Measurements from ENCODE around the gene MYH13.

MYH13 gene

DNA sequence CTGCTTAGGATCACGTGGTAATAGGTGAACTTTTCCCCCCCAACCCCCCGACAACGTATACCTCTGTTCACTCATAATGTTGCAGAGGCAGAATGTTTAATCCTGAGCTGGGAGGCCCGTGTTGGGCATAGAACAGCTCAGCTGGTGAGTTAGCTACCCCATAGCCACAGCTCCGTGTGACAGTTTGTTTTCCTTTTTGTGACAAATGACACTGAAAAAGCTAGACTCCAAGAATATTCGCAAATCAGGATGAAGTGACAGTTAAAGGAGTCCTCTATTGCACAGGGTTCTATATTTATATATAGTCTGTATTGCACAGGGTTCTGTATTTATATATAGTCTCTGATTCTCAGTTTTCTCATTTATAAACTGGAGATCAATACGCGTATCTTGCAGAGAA lies 33.8 kb downstream of the MYH13 start:
- DNase-seq, result no peak

DNA sequence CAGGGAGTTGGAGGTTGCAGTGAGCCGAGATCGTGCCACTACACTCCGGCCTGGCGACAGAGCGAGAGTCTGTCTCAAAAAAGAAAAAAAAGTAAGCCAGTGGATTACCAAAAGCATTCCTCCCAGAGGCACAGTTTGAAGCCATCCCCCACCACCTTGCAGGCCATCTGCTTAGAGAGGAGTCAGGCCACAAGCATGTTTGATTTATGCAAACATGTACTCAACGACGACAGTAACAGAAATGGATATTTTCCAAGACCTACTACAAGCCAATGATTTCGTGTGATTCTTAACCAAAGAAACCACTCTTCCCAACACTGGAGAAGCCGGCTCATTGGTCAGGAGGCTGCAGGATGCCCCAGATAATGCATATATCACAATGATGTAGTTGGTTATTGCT lies 34.8 kb downstream of the MYH13 start:
- DNase-seq, result no peak

DNA sequence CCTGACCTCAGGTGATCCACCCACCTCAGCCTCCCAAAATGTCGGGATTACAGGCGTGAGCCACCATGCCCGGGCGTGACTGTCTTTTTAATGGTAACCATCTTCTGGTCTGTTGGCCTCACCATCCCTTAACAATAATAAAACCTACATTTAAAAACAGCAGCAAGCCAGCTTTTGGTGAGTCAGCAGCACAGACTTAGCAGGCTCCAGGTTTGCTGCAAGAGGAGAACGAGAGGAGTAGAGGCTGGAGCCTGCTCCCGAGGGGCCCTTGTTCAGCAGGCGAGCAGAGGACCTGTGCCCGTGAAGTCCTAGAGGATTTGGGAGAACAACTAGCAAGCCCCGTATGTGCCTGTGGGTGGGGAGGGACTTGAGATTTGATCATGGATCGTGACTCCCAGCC lies 35.7 kb downstream of the MYH13 start:
- DNase-seq, result no peak

DNA sequence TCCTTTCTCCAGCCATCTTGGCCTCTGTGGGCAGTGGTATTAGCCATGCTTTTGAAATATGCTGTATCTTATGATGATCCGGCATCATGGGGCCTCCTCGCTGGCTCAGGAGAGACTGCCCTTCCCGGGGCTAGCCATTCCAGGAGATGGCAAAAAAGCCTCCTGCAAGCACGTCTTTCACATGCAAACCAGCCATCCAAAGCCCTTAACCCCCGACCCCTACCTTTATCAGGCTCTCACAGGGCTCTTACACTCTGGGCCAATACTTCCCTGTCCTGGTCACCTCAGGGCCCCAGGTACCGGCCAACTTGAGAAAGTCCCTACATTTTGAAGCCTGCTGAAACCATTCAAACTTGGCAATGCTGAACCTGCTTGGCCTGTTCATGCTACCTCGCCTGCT lies 36.4 kb downstream of the MYH13 start:
- no peak for DNase-seq

DNA sequence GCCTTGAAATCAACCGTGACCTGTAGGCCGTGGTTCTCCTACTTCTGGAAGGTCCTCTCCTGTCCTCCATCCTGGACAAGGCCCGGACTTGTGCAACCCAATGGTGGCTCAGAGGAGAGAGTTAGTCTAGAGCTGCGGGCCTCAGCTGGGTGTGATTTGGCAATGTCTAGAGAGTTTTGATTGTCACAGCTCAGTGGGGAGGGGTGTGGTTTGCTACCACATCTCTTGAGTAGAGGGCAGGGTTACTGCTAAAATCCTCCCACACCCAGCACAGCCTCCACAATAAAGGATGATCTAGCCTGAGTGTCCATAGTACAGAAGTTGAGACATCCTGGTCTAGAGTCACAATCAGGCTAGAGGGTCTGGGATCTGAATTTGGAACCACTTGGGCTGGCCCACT lies 40.3 kb downstream of the MYH13 start:
- no peak for DNase-seq

DNA sequence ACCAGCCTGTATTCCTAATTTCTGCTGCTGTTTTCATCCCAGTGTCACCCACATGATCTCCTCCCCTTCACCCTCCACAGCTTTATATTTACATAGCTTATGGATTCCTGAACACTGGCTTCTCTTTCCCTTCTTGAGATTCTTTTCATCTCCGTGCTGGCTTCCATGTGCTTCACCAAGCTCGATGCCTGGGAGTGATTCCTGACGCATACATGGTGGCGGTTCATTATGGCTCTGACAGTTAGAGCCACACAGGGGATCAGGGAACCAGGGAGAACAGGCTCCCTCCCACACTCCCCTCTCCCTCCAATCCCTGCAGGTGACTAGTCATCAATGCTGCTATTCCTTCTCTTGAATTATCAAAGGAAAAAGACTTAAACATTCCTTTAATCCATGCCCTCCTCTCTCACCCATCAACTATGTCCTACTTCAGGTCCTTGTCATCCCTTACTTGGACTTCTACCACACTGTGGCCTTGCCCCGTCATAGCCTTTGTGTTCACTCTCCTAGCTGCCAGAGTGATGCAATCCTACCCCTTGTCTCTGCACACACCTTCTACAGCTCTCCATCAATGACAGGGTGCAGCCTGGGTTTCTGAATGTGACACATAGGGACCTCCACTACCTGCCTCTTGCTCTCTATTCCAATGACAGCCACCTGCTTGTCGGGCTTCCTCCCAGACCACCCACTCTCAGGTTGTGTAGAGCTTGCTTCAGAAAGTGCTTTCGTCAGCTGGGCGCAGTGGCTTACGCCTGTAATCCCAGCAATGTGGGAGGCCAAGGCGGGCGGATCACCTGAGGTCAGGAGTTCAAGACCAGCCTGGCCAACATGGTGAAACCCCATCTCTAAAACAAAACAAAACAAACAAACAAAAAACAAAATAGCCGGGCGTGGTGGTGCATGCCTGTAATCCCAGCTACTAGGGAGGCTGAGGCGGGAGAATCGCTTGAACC lies 43.6 kb downstream of the MYH13 start:
- DNase-seq, result no peak

DNA sequence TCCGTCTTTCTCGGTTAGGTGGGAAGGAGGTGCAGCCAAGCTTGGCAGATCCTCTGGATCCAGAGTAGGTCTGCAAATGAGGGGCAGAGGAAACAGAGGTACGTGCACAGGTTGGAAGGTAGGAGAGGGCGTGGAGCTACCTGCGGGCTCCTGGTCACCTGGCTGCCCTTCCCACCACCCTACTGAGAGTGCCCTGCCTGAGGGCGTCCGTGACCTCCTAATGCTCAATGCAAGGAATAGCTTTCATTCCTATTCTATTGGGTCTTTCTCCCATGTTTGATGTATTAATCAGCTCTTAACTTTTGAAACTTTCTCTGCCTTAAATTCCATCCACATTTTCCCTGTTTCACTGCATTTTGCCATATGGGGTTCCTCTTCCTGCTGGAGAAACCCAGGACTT lies 44.6 kb downstream of the MYH13 start:
- DNase-seq, result no peak

DNA sequence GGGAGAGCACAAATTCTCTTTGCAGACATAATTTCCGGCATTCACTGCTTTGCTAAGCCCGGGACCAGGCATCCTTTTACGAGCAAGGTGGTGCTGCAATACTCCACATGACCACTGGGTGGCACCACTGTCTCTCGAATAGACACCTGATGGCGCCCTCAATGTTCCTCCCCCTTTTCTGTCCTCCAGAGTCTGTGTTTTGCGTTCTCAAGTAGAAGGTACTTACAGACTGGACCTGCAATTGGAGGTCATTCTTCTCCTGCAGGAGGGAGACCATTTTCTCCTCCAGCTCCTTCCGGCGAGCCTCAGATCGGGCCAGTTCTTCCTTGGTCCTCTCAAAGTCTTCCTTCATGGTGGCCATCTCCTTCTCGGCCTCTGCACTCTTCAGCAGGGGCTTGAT lies 45.2 kb downstream of the MYH13 start:
- DNase-seq, result peak; percentile 22

DNA sequence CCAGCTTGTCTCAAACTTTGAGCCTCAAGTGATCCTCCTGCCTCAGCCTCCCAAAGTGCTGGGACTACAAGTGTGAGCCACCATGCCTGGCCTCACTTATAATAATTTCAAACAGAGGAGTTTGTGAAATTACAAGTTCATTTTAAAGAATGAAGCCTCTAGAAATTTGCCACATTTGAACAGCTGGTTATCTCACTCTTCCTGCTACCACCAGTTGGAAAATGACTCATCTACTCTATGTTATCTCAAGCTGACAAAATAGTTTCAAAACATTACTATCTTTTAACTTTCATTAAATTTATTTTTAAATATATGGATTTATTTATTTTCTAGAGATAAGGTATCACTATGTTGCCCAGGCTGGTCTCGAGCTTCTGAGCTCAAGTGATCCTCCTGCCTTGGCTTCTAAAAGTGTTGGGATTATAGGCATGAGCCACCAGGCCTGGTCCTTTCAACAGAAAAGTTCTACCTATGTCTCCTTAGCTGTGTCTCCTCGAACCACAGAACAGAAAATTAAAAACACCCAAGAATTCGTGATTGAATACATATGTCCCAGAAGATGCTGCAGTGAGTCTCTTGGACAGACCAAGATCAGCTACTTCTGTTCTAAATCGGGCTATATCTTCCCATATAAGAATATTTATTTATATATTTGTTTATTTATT lies 47.6 kb downstream of the MYH13 start:
- DNase-seq, result no peak

DNA sequence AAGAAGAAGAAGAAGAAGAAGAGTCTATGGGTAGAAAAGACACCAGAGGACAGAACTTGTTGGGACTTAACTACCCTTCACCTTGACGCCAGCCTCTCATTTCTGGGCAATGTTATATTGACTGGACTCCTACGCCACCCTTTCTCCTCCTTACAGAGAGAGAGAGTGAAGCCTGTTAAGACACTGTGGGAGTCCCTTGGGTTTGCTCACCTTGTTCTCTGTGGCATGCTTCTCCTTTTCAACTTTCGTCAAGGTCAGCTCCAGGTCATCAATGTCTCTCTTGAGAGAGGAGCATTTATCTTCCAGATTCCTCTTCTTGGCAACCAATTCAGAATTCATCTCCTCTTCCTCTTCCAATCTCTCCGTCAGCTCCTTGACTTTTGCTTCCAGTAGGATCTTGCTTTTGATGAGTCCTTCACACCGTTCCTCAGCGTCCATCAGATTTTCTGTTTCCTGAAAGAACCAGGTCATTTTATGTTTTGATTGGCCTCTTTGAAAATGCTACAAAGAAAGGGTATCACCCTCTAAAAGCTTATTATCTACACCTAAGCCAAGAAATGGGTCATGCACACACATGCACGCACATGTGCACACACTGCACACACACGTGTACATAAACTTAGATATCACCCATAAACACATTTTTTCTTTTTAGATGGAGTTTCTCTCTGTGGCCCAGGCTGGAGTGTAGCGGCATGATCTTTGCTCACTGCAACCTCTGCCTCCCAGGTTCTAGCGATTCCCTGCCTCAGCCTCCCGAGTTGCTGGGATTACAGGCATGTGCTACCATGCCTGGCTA lies 48.8 kb downstream of the MYH13 start:
- DNase-seq, result no peak

DNA sequence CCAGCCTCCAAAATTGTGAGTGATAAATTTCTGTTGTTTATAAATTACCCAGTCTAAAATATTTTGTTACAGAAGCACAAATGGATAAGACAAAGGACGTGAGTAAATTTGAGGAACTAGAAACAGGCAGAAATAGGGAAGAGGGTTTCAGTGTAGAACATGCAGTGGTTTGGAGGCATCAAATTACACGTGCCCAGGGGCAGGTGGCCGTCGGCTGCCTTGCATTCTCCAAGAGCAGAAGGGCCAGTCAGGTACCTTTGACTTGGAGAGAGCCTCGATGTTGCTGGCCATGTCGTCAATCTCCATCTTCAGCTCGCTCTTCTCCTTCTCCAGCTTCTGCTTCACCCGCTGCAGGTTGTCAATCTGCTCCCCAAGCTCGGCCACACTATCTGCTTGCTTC lies 54.3 kb downstream of the MYH13 start:
- no peak for DNase-seq

DNA sequence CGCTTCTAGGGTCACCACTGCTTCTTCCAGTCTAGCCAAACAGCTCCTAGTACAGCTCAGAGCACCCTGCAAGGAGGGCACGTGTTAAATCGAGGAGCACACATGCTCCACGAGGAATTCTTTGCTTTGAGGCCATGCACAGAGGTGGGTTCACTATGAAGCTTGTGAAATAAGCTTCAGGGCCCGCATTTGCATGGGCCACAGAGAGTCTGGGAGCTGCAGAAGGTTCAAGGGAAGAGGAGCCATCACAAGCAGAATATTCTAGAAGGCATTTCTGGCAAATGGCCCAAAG lies 55.3 kb downstream of the MYH13 start:
- DNase-seq, result no peak

DNA sequence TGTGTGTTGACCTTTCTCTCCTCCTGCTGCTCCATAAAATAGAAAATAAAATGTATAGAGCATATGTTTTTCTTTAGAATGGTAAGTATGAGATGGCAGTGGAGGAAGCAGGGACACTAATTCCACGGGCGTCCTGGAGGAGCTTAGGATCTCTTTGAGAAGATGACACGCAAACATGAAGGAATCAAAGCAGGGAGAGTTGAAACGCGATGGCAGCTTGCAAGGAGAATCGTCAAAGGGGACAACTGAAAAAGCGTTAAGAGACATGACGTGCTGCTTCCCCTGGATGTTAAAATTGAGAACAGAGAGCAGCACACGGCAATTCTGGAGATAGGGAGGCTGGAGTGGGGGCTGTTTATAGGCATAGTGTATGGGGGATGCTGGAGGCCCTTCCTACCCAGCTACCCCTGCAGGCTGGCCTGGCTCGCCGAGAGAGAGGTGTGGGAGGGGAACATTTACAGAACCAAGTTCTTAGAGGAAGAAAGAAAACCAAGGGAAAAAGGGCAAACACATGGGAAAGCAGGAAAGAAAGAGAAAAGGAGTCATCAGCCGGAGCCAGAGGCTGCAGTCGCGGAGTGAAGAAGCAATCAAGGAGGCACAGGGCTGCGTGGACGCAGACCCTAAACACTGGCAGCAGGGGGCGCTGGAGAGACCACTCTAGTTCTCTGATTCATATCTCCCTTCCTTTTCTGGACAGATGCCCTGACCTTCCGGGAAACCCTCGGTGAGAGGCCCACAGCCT lies 55.8 kb downstream of the MYH13 start:
- no peak for DNase-seq

DNA sequence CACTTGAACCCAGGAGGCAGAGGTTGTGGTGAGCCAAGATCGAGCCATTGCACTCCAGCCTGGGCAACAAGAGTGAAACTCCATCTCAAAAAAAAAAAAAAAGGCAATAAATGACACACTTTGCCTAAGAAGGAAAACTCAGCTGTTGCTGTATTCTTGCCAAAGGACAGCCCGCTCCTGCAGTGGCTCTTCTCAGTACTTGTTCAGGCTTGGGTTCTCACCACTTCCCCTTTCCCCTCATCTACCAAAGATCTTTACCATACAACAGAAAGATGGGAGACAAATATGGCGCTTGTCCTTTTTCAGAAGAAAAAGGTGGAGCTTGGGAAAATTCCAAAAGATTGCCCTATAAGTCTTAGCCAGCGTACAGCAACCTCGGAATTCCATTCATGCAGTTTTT lies 58.5 kb downstream of the MYH13 start:
- no peak for DNase-seq

DNA sequence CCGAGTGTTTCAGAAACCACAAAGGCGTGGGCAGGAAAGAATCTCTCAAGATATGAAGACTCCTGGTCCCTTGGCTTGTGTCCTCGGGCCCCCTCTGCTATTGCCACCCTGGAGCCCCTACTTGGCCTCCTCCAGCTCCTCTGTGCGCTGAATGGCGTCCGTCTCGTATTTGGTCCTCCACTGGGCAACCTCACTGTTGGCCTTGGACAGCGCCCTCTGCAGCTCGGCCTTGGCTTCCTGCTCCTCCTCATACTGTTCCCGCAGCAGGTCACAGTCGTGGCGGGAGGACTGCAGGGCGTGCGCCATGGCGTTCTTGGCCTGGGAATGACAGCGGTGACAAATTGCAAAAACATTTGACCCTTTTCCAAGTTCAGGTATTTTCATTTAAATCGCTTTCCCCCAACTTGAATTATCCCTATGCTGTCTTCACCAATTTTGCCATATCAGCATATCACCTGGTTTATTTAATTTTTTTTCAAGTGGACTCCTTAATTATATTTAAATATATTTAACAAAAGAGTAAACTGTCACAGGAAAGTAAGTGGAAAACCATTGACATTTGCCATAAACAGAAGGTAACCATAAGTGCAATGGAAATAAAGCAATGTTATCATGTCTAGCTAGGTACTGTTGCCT lies 59.7 kb downstream of the MYH13 start:
- DNase-seq, result no peak

DNA sequence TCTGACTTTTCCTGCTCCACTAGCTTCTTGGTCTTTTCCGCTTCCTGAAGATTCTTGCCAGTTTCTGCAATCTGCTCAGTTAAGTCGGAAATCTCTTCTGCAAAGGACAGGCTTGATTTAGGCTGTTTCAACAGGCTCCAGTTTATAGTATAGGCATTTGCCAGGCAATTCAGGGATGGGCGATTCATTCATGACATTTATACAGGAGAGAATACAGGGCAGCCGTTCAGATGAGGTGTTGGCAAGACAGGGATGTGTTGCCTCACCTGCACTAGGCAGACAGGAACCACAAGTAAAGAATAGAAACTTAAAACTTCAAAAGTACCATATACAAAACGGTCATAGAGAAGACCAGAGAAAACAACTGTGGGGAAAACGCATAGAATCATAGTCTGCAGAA lies 61.7 kb downstream of the MYH13 start:
- DNase-seq, result no peak

DNA sequence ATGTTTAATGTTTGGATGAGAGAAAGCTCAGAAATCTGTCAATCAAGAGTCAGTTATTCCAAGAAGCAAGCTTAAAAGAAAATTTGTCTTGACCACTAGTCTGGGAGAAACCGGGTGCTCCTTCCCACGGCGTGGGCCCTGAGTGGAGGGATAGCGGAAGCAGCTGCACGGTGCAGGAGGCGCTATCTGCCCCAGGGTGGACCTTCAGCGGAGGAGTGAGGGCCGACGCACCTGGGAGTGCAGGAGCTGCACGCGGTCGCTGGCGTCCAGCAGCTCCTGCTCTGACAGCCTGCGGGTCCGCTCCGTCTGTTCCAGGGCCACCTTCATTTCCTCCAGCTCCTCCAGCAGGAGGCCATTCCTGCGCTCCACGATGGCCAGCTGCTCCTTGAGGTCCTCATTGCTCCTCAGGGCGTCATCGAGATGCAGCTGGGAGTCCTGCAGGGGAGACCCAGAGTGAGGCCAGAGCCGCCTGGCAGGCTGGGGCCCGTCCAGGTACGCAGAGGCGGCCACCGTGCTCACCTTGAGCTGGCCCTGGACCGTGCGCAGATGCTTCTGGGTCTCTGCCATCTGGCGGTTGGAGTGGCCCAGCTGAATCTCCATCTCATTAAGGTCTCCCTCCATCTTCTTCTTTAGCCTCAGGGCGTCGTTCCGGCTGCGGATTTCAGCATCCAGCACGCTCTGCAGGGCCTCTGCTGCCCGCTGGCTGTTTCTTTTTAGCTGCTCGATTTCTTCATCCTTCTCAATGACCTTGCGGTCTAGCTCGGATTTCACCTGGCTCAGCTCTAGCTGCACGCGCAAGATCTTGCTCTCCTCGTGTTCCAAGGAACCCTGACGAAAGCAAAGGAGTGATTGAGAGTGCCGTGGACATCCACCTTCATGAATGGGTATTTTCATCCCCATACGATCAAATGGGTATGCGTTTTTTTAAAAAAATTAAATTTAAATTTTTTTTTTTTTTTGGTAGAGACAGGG lies 63.5 kb downstream of the MYH13 start:
- DNase-seq, result no peak

DNA sequence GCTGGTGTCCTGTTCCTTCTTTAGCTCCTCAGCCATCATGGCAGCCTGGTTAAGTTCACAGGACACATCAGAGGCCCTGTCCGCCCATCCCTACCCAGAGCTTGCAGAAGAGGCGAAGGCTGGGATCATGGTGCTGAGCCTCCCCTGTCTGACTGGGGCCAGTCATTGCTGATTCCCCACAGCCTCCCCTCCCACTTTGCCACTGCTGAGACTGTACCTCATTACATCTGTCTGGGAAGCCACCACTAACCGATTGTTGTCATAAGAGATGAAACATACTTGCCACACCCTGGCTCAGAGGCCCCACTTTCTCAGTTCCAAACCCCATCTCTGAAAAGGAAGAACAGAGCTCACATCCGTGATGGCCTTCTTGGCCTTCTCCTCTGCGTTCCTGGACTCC lies 66.2 kb downstream of the MYH13 start:
- DNase-seq, result no peak

DNA sequence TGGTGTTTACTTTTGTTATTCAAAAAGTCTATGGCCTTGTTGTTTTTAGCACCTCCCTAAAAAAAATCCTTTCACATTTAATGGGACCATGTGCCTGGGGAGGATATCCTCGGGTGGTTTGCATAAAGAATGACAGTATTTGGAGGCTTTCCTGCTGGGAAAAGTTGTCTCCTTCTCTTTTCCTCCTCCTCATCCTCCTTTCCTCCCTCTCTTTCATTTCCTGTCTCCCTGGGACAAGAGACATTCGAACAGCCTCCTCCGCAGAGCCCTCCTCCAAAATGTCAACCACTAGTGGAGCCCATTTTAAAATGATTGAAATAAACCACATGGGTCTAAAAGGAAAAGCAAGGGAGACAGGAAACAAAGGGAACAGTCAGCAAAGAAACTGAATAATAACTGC lies 67.4 kb downstream of the MYH13 start:
- DNase-seq, result no peak

DNA sequence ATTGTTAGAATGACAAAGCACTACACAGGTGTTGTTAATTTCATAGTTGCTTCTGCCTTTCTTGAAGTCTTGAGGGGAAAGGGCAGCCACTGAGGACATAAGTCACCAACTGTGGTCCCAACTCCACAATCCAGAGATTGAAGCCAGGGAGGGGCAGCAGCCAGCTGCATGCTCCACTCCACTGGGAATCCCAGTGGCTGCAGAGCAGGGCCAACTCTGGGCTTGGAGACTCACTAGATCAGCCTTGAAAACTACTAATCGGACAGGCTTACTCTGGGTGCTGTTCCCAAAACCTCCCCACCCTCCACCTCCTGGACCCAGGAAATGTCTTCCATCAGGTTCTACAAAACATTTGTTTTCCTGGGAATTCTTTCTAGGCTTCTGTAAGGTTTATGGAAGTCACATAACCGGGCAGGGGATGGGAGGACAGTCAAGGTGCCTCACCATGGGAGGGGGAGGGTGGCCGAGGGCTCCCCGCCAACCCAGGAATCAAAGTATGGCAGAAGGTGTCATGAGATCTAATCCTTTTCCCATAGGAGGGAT lies 68.0 kb downstream of the MYH13 start:
- DNase-seq, result no peak

DNA sequence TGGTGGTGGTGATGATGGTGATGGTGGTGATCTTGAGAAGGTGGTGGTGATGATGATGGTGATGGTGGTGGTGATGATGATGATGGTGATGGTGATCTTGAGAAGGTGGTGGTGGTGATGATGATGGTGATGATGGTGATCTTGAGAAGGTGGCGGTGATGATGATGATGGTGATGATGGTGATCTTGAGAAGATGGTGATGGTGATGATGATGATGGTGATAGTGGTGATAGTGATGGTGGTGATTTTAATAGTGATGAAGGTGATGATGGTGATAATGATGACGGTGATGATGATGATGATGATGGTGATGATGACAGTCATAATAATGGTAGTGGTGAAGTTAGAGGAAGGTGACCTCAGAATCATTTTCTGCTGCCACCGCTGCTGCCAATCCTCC lies 75.1 kb downstream of the MYH13 start:
- DNase-seq, result no peak
